Progenitor cell of endocrine pancreas (in vitro differentiated cells): ENCODE results near the gene SLC15A5. TPM values are rescaled to one million over a fixed set of nuclear protein-coding genes. Genes with fewer than 3 reads are reported as not detected.

Experiments used
- DNase-seq: peaks from one replicate; pipeline ENCODE4 v3.0.0; 2021; ENCODE audit warnings: low spot score; ENCODE audit not compliant: unreplicated experiment
- H3K27ac Mint-ChIP-seq: 2 replicates; pipeline ENCODE4 v1.8.0; 2021; ENCODE audit warnings: mild to moderate bottlenecking, moderate library complexity, mixed read lengths
- H3K27me3 Mint-ChIP-seq: 2 replicates; pipeline ENCODE4 v1.8.0; 2021; ENCODE audit warnings: mixed read lengths
- H3K36me3 Mint-ChIP-seq: 2 replicates; pipeline ENCODE4 v1.8.0; 2022; ENCODE audit warnings: mixed read lengths; ENCODE audit not compliant: insufficient read depth
- H3K4me1 Mint-ChIP-seq: 2 replicates; pipeline ENCODE4 v1.8.0; 2021; ENCODE audit warnings: low read depth, mixed read lengths
- H3K4me3 Mint-ChIP-seq: 2 replicates; pipeline ENCODE4 v1.8.0; 2021; ENCODE audit warnings: low read depth, mild to moderate bottlenecking, moderate library complexity, mixed read lengths
- H3K9me3 Mint-ChIP-seq: 2 replicates; pipeline ENCODE4 v1.8.0; 2021; ENCODE audit warnings: low read depth, mixed read lengths
- CTCF ChIP-seq: fragments of 200-600 bp; sonication (generic); IDR thresholded peaks from one replicate; pipeline ENCODE4 v1.5.0; 2021; ENCODE audit warnings: antibody characterized with exemption, mild to moderate bottlenecking; ENCODE audit not compliant: unreplicated experiment
- total RNA-seq: library from RNA; stranded (reverse); gene quantifications from 2 replicates; pipeline ENCODE4 v1.2.1, GENCODE V29; 2021

SLC15A5 gene
- total RNA-seq, 1 donor from 2014 or later = not detected

- Mint-ChIP-seq H3K27ac (no peak overlapping the region), H3K27me3 (no peaks in the 10 kb centered on the region)
- no peak for TF ChIP-seq CTCF
Measured at GRCh38 chr12:16221776-16222175, 55.7 kb downstream of the SLC15A5 start.

GRCh38 chr12:16220120-16220519, 57.4 kb downstream of the SLC15A5 start:
- TF ChIP-seq CTCF = no peak
- peaks cover 17% of the 10 kb centered on the region for H3K4me1 Mint-ChIP-seq
- no peak overlapping the region for H3K27ac Mint-ChIP-seq
- H3K36me3 Mint-ChIP-seq = no peaks in the 10 kb centered on the region
- no peak for DNase-seq
- peaks cover 5% of the 10 kb centered on the region for H3K9me3 Mint-ChIP-seq
- H3K27me3 Mint-ChIP-seq = no peaks in the 10 kb centered on the region
- no peak overlapping the region for H3K4me3 Mint-ChIP-seq

More at GRCh38 chr12:16221776-16222175, 55.7 kb downstream of the SLC15A5 start:
- Mint-ChIP-seq H3K4me1 (peaks cover 9% of the 10 kb centered on the region), H3K4me3 (no peak overlapping the region), H3K36me3 (no peaks in the 10 kb centered on the region), H3K9me3 (peaks cover 5% of the 10 kb centered on the region)
- DNase-seq = no peak

GRCh38 chr12:16218934-16219751, 58.3 kb downstream of the SLC15A5 start:
- no peak overlapping the region for H3K27ac Mint-ChIP-seq
- H3K9me3 Mint-ChIP-seq = peaks cover 5% of the 10 kb centered on the region
- TF ChIP-seq CTCF = no peak
- peaks cover 17% of the 10 kb centered on the region for H3K4me1 Mint-ChIP-seq
- no peaks in the 10 kb centered on the region for H3K36me3 Mint-ChIP-seq
- no peaks in the 10 kb centered on the region for H3K27me3 Mint-ChIP-seq
- DNase-seq = no peak
- H3K4me3 Mint-ChIP-seq = no peak overlapping the region

- Mint-ChIP-seq H3K27me3 (no peaks in the 10 kb centered on the region), H3K9me3 (peaks cover 5% of the 10 kb centered on the region), H3K4me3 (no peak overlapping the region), H3K36me3 (no peaks in the 10 kb centered on the region), H3K27ac (no peak overlapping the region), H3K4me1 (peaks cover 17% of the 10 kb centered on the region)
- no peak for TF ChIP-seq CTCF
- no peak for DNase-seq
Measured at GRCh38 chr12:16218234-16218633, 59.3 kb downstream of the SLC15A5 start.

GRCh38 chr12:16211731-16212130, 65.8 kb downstream of the SLC15A5 start:
- H3K9me3 Mint-ChIP-seq = no peaks in the 10 kb centered on the region
- H3K4me3 Mint-ChIP-seq = no peak overlapping the region
- H3K27me3 Mint-ChIP-seq = no peaks in the 10 kb centered on the region
- H3K36me3 Mint-ChIP-seq = no peaks in the 10 kb centered on the region
- no peak for TF ChIP-seq CTCF
- H3K27ac Mint-ChIP-seq = no peak overlapping the region
- H3K4me1 Mint-ChIP-seq = peaks cover 7% of the 10 kb centered on the region
- DNase-seq = no peak
